Activated T-helper 9 cell treated with anti-CD3 and anti-CD28 coated beads, Interleukin-2, amount 50 U/mL, for 16 hours (primary cell): ENCODE results near the gene GPSM1.

Experiments used
- DNase-seq: peaks from one replicate; pipeline ENCODE4 v3.0.0-alpha.2; 2020; ENCODE audit warnings: low read depth

The GPSM1 gene

GRCh38 chr9:136304456-136304855 is 22.9 kb upstream of the GPSM1 start:
- DNase-seq: no peak

GRCh38 chr9:136304981-136305380 is 22.4 kb upstream of the GPSM1 start:
- DNase-seq: no peak

DNA sequence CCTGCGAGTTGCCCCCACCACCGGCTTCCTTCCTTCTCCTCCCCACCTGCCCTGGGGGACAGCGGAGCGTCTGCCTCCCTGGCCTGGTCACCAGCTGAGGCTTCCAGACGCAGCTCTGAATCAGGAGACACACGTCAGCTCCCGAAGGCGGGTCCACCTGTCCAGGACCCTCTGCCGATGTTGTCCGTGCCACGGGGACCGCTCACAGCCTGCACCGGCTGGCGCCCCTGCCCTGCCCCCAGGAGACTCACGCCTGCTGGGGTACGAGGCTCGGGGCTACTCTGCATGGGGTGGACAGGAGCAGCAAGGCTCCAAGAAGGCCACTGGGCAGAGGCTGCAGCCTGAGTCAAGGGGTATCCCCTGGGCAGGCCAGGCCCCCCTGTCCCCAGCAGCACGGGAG is 21.5 kb upstream of the GPSM1 start:
- no peak for DNase-seq

- DNase-seq: no peak
Observed at GRCh38 chr9:136306211-136307208, 20.8 kb upstream of the GPSM1 start.

DNA sequence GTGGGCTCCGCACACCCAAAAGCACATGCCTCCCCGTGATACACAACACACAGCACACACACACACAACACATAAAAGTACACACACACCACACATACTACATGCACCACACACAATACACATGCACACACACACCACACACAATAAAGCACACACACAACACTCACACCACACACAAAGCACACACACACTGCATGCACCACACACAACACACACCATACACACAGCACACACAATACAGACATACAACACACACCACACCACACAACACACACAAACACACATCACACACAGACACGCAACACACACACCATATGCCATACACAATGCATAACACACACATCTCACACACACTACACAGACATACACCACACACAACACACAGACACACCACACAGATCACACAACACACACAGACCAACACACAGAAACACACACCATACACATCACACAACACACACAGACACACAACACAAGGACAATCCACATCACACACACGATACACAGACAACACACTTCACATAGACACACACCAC is 20.1 kb upstream of the GPSM1 start:
- DNase-seq: no peak

DNA sequence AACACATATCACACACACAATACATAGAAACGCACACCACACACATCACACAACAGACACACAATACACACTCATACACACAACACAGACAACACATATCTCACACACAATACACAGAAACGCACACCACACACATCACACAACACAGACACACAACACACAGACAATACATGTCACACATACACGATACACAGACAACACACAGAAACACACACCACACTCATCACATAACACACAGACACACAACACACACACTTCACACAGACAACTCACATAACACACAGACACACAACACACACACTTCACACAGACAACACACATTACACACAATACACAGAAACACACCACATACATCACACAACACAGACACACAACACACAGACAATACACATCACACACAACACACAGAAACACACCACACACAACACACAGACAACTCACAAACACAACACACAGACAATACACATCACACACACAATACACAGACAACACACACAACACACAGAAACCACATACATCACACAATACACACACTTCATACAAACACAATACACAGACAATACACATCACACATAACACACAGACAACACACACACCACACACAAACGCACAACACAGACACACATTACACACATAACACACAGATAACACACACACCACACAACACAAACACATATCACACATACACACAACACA is 19.2 kb upstream of the GPSM1 start:
- DNase-seq: no peak

DNA sequence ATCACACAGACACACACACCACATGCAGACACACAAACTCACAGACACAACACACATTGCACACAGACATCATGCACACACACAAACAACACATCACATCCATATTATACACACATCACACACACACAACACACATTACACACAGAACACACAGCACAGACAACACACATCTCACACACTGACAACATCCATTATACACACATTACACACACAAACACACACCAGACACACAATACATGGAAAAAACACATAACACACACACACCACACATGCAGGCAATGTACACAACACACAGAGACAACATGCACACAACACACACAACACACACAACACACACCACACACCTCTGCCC is 18.7 kb upstream of the GPSM1 start:
- DNase-seq: no peak

- DNase-seq: no peak
Observed at GRCh38 chr9:136309101-136309801, 18.1 kb upstream of the GPSM1 start.

- DNase-seq: no peak
Observed at GRCh38 chr9:136309806-136310220, 17.5 kb upstream of the GPSM1 start.

- DNase-seq: no peak
Observed at GRCh38 chr9:136310273-136311030, 16.9 kb upstream of the GPSM1 start.

- DNase-seq: no peak
Observed at GRCh38 chr9:136311051-136312008, 16.0 kb upstream of the GPSM1 start.

DNA sequence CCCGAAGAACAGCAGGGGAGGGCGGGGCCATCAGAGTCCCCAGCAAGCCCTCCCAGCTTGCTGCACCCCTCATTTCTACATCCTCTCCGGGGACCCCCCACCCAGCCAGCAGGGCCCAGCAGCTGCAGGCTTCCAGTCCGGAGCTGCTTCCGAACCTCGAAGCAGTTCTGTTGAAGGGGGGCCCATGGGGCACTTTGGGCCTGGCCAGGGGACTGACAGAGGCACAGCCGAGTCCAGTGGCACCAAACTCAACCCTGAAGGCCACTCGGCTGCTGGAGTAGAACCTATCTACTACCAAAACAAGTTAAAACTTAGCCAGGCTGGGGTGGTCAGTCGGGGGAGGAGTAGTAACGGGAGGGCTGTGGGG is 15.3 kb upstream of the GPSM1 start:
- DNase-seq: no peak

DNA sequence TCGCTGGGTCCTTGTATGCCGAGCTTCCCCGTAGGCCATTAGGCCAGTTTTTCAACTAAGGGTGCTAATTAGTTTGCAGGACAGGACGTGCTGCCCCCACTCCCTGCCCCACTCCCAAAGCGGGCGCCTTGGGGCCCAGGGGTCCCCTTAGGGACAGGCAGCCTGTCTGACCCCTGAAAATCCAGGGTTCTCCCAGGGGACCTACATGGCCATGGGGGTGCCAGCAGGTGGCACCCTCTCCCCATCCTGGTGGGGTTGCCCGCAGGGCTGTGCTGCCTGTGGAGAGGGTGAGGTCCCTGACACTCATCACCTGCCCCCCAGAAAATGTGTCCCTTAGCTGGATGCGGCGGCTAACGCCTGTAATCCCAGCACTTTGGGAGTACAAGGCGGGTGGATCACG is 14.9 kb upstream of the GPSM1 start:
- peak; percentile 20 for DNase-seq

DNA sequence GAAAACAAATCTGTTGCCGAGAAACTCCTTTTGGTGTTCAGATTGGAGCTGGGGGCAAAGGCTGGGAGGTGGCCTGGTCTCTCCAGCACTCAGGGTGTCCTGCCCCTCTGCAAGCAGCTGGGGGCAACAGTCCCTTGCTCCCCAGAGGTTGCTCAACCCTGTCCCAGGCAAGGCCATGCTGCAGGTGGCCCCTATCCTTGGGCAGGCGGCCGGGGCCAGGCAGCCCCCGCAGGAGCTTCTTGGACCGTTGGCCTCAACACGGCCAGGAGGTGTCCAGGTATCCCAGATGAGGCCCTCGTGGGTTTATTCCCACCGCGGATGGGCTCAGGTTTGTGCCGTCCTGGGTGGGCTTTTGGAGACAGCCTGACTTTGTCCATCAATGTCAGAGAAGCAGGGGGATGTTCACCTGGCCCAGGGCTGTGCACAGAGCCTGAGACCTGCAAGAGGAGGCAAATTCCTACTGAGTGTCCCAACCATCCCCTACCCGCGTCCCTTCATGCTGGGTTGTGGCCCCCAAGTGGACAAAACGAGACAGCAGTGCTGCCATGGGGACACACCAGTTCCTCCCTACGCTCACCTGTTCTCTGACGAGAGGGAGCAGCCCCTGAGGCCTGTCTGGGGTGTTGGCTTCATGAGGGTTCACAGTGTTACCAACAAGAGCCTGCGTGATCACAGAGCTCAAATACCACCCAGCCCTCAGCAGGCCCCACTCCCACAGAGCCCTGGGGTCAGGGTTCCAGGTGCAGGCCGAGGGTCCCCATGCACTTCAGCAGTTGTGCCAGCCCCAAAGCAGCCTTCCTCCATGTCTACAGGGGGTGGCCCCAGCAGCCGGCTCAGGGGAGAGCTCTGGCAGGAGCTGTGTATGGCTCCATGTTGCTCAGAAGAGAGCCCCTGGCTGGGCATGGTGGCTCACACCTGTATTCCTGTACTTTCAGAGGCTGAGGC is 14.0 kb upstream of the GPSM1 start:
- no peak for DNase-seq

GRCh38 chr9:136314056-136314416 is 13.3 kb upstream of the GPSM1 start:
- no peak for DNase-seq

DNA sequence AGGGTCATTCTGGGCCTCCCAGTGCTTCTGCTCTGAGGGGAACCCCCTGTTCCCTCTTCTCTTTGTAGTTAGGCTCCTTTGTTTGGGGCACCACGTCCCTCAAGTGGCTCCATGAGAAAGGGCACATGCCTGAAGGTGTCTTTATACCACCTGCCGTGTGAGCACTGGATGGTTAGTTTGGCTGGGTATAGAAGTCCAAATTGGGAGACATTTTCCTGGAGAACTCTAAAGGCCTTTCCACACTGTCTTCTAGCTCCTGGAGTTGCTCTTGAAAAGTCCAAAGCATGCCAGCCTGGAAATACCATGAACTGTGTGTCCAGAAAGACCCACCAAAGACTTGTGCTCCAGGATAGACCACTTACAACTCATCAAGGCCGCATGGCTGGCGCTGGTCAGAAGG is 12.4 kb upstream of the GPSM1 start:
- no peak for DNase-seq

- no peak for DNase-seq
Observed at GRCh38 chr9:136316271-136316751, 11.0 kb upstream of the GPSM1 start.

DNA sequence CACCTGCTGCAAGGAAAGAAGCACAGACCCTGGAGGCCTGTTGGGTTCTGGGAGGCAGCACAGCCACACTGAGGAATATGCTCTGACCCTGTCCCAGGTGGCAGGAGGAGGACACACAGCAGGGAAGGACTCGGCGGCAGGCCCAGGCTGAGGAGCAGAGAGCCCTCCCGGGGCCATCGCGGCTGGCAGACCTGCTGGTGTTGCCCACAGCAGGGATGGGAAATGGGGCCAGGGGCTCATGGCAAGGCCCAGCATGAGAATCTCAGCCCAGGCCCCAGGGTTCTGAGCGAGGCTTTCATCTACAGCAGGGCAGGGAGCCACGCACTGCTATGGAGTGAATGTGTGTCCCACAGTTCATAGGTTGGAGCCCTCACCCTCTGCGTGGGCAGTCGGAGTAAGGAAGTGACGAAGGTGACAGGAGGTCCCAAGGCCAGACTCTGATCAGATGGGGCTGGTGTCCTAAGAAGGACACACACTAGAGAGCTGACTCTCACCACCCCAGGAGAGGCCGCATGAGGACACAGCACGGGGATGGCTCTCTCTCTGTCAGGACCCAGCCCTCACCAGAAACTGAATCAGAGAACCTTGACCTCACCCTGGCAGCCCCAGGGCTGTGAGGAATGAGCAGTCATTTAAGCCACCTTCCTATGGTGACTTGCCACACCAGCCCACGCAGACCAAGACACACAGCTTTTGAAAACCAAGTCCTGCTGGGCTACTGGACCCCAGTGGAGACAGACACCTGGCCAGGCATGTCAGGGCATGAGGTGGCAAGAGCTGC is 10.3 kb upstream of the GPSM1 start:
- no peak for DNase-seq

- DNase-seq: no peak
Observed at GRCh38 chr9:136317695-136318094, 9.6 kb upstream of the GPSM1 start.
